GM10847 (cell line): ENCODE data around the gene ALG3.

ENCODE experiments used
- POLR2A ChIP-seq: IDR thresholded peaks from 2 replicates; pipeline ENCODE4 v1.6.1; 2011; ENCODE audit not compliant: insufficient read length; ENCODE audit errors: extremely low read depth

ALG3 gene

GRCh38 chr3:184248454-184249411, at the start of gene ALG3:
TSS of gene ALG3 (minus strand) at chr3:184248962. CDS start at chr3:184248940, 22 bp downstream.
- TF ChIP-seq POLR2A, result peak; percentile 96

- no peak for TF ChIP-seq POLR2A
These were observed 47.9 kb upstream of the ALG3 start for GRCh38 chr3:184296616-184297015.

GRCh38 chr3:184295771-184296170, 47.0 kb upstream of the ALG3 start:
- no peak for TF ChIP-seq POLR2A

GRCh38 chr3:184291738-184292445, 43.1 kb upstream of the ALG3 start:
- TF ChIP-seq POLR2A, result no peak

- no peak for TF ChIP-seq POLR2A
These were observed 42.4 kb upstream of the ALG3 start for GRCh38 chr3:184291044-184291737.

GRCh38 chr3:184290331-184290730, 41.6 kb upstream of the ALG3 start:
- no peak for TF ChIP-seq POLR2A

- TF ChIP-seq POLR2A, result no peak
These were observed 40.7 kb upstream of the ALG3 start for GRCh38 chr3:184289426-184289938.

GRCh38 chr3:184284696-184285095, 35.9 kb upstream of the ALG3 start:
- no peak for TF ChIP-seq POLR2A

GRCh38 chr3:184283681-184284080, 34.9 kb upstream of the ALG3 start:
- no peak for TF ChIP-seq POLR2A

GRCh38 chr3:184282941-184283340, 34.2 kb upstream of the ALG3 start:
- TF ChIP-seq POLR2A, result no peak

GRCh38 chr3:184277366-184277765, 28.6 kb upstream of the ALG3 start:
- TF ChIP-seq POLR2A, result no peak

- TF ChIP-seq POLR2A, result no peak
These were observed 27.5 kb upstream of the ALG3 start, which contains the start of gene ECE2 for GRCh38 chr3:184275961-184276910. TSS of gene ECE2 (plus strand) at chr3:184276022. CDS start at chr3:184276154, 132 bp downstream.

- TF ChIP-seq POLR2A, result no peak
These were observed 26.6 kb upstream of the ALG3 start for GRCh38 chr3:184275381-184275701.

- TF ChIP-seq POLR2A, result no peak
These were observed 23.5 kb upstream of the ALG3 start for GRCh38 chr3:184272269-184272668.
